ENCODE measurements around the gene NPAS3.

- TF ChIP-seq RAD21 (IDR thresholded peaks at IDR 0.05 in 1 of 2, conservative IDR thresholded peaks at IDR 0.05 in 1 of 2; ENCODE audit: low read depth in 2 of 2, low read length in 2 of 2), result no peak
- no peak for TF ChIP-seq POLR2A (IDR thresholded peaks at IDR 0.05; ENCODE audit: control extremely low read depth in 1 of 2, low read depth in 2 of 2, low read length in 2 of 2)
- TF ChIP-seq RFX5 (IDR thresholded peaks at IDR 0.05; ENCODE audit: borderline replicate concordance, low read depth, low read length), result no peak
- TF ChIP-seq, protein P1, sequence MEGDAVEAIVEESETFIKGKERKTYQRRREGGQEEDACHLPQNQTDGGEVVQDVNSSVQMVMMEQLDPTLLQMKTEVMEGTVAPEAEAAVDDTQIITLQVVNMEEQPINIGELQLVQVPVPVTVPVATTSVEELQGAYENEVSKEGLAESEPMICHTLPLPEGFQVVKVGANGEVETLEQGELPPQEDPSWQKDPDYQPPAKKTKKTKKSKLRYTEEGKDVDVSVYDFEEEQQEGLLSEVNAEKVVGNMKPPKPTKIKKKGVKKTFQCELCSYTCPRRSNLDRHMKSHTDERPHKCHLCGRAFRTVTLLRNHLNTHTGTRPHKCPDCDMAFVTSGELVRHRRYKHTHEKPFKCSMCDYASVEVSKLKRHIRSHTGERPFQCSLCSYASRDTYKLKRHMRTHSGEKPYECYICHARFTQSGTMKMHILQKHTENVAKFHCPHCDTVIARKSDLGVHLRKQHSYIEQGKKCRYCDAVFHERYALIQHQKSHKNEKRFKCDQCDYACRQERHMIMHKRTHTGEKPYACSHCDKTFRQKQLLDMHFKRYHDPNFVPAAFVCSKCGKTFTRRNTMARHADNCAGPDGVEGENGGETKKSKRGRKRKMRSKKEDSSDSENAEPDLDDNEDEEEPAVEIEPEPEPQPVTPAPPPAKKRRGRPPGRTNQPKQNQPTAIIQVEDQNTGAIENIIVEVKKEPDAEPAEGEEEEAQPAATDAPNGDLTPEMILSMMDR (IDR thresholded peaks at IDR 0.05; ENCODE audit: control extremely low read depth in 1 of 3, insufficient read depth in 1 of 3, low read depth in 1 of 3, low read length in 3 of 3), result no peak
Observed at GRCh38 chr14:32934073-32934880, 4.4 kb upstream of the NPAS3 start.

Data from H1 (cell line).